H1 (cell line): Measurements from ENCODE around the gene FOXI3. TPM values are rescaled to one million over a fixed set of nuclear protein-coding genes. Genes with fewer than 3 reads are reported as not detected.

Experiments
- CTCF ChIA-PET: fragments of 300-600 bp; sonication (Branson Sonifier 250); formaldehyde crosslinking; loops from one replicate; lab custom pipeline; 2021; ENCODE audit not compliant: partially characterized antibody; lab: Charles Lee
- POLR2A ChIA-PET: fragments of 300-600 bp; sonication (Branson Sonifier 250); formaldehyde crosslinking; loops from one replicate; lab custom pipeline; 2021; ENCODE audit warnings: inconsistent platforms; ENCODE audit not compliant: partially characterized antibody; lab: Charles Lee
- DNase-seq, 2 experiments: peaks; one replicate each; pipeline versions ENCODE4 v3.0.0 to v3.0.0-alpha.2; 2010 to 2022; ENCODE audit warnings: low spot score in 2 of 2, low read depth in 1 of 2, mixed read lengths in 1 of 2
- FAIRE-seq: peaks from 2 replicates; lab custom pipeline; 2011; peaks lifted over from hg19 to GRCh38; lab: Jason Lieb, UNC
- H2AFZ ChIP-seq: 2 replicates; pipeline ENCODE4 v1.8.1; 2012; ENCODE audit warnings: low read length, inconsistent platforms
- H2AK5ac ChIP-seq: 2 replicates; pipeline ENCODE4 v1.6.1; 2013; ENCODE audit warnings: low read depth, low read length
- H2BK120ac ChIP-seq: replicated peaks from 2 replicates; pipeline ENCODE3; 2013; ENCODE audit warnings: low read depth, low read length, inconsistent platforms
- H2BK12ac ChIP-seq: 2 replicates; pipeline ENCODE4 v1.6.1; 2013; ENCODE audit warnings: low read depth, low read length
- H2BK15ac ChIP-seq: 2 replicates; pipeline ENCODE4 v1.6.1; 2013; ENCODE audit warnings: low read length
- H2BK20ac ChIP-seq: 2 replicates; pipeline ENCODE4 v1.6.1; 2013; ENCODE audit warnings: low read length
- H2BK5ac ChIP-seq: 2 replicates; pipeline ENCODE4 v1.6.1; 2013; ENCODE audit warnings: low read depth, low read length
- H3K14ac ChIP-seq: 2 replicates; pipeline ENCODE4 v1.6.1; 2013; ENCODE audit warnings: inconsistent platforms; ENCODE audit not compliant: insufficient read length
- H3K18ac ChIP-seq: 2 replicates; pipeline ENCODE4 v1.6.1; 2013; ENCODE audit warnings: low read length; ENCODE audit errors: extremely low read depth
- H3K23ac ChIP-seq: 2 replicates; pipeline ENCODE4 v1.6.1; 2013; ENCODE audit warnings: inconsistent platforms; ENCODE audit not compliant: insufficient read length
- H3K23me2 ChIP-seq: 2 replicates; pipeline ENCODE4 v1.6.1; 2013; ENCODE audit warnings: low read depth, low read length
- H3K27ac ChIP-seq: 2 replicates; pipeline ENCODE4 v1.6.1; 2011; ENCODE audit warnings: low read depth, low read length, inconsistent platforms
- H3K27me3 ChIP-seq, 4 experiments: replicated peaks in 1 of 4; 1 replicate in 1 of 4; 2 replicates in 3 of 4; pipeline versions ENCODE4 v1.6.1 to v1.8.1; 2011 to 2013; ENCODE audit warnings: low read length in 3 of 4, mild to moderate bottlenecking in 3 of 4, inconsistent platforms in 2 of 4, mixed read lengths in 2 of 4, moderate library complexity in 1 of 4; ENCODE audit not compliant: control insufficient read depth in 3 of 4, insufficient read depth in 3 of 4; ENCODE audit errors: extremely low read depth in 1 of 4
- H3K36me3 ChIP-seq, 4 experiments: 2 replicates each; pipeline versions ENCODE4 v1.6.1 to v1.8.1; 2011 to 2013; ENCODE audit warnings: mild to moderate bottlenecking in 4 of 4, low read length in 3 of 4, moderate library complexity in 2 of 4, control low read depth in 1 of 4, inconsistent platforms in 1 of 4; ENCODE audit not compliant: insufficient read depth in 4 of 4, control insufficient read depth in 2 of 4
- H3K4ac ChIP-seq: replicated peaks from 2 replicates; pipeline ENCODE3; 2013; ENCODE audit warnings: low read length, low read depth, mixed read lengths, inconsistent platforms; ENCODE audit not compliant: insufficient read length
- H3K4me1 ChIP-seq, 4 experiments: replicated peaks in 1 of 4; 1 replicate in 1 of 4; 2 replicates in 3 of 4; pipeline versions ENCODE4 v1.6.1 to v1.8.1; 2011 to 2013; ENCODE audit warnings: low read length in 3 of 4, inconsistent platforms in 2 of 4, mixed read lengths in 1 of 4; ENCODE audit not compliant: insufficient read depth in 4 of 4, control insufficient read depth in 3 of 4
- H3K4me2 ChIP-seq, 2 experiments: 2 replicates each; pipeline versions ENCODE4 v1.6.1 to v1.8.1; 2011 to 2013; ENCODE audit warnings: low read depth in 2 of 2, low read length in 2 of 2, control low read depth in 1 of 2, inconsistent platforms in 1 of 2, mild to moderate bottlenecking in 1 of 2; ENCODE audit not compliant: insufficient read depth in 1 of 2
- H3K4me3 ChIP-seq, 4 experiments: fragments of 200-600, 300-600 bp in 1 of 4; sonication (generic), shearing (Covaris generic), sonication (Bioruptor Twin) in 1 of 4; 2 replicates each; pipeline versions ENCODE4 v1.5.1 to v1.8.1; 2011 to 2016; ENCODE audit warnings: low read length in 4 of 4, low read depth in 3 of 4, control low read depth in 2 of 4, inconsistent platforms in 2 of 4, mild to moderate bottlenecking in 2 of 4, mixed read lengths in 1 of 4, moderate library complexity in 1 of 4; ENCODE audit not compliant: insufficient read depth in 2 of 4; ENCODE audit errors: extremely low read depth in 1 of 4
- H3K56ac ChIP-seq: replicated peaks from 2 replicates; pipeline ENCODE3; 2013; ENCODE audit warnings: low read depth, mild to moderate bottlenecking, mixed read lengths, low read length, inconsistent platforms; ENCODE audit not compliant: insufficient read length
- H3K79me1 ChIP-seq: 2 replicates; pipeline ENCODE4 v1.6.1; 2013; ENCODE audit warnings: low read depth, low read length, control low read depth
- H3K79me2 ChIP-seq, 2 experiments: 2 replicates each; pipeline versions ENCODE4 v1.6.1 to v1.8.1; 2012 to 2013; ENCODE audit warnings: low read length in 2 of 2, mild to moderate bottlenecking in 2 of 2, inconsistent platforms in 1 of 2; ENCODE audit not compliant: insufficient read depth in 2 of 2, control insufficient read depth in 1 of 2
- H3K9ac ChIP-seq, 4 experiments: replicated peaks in 1 of 4; 1 replicate in 1 of 4; 2 replicates in 3 of 4; pipeline versions ENCODE4 v1.6.1 to v1.8.1; 2011 to 2013; ENCODE audit warnings: low read depth in 3 of 4, low read length in 3 of 4, control low read depth in 2 of 4, mild to moderate bottlenecking in 2 of 4, moderate library complexity in 2 of 4, inconsistent platforms in 1 of 4; ENCODE audit errors: extremely low read depth in 1 of 4
- H3K9me3 ChIP-seq, 2 experiments: 2 replicates each; pipeline versions ENCODE4 v1.6.1 to v1.8.1; 2012 to 2013; ENCODE audit warnings: mild to moderate bottlenecking in 2 of 2, moderate library complexity in 2 of 2, control low read depth in 1 of 2, inconsistent platforms in 1 of 2, low read depth in 1 of 2, low read length in 1 of 2, mixed read lengths in 1 of 2; ENCODE audit not compliant: insufficient read depth in 2 of 2
- H4K20me1 ChIP-seq, 2 experiments: replicated peaks in 1 of 2; 2 replicates each; pipeline versions ENCODE3 to v1.8.1; 2011 to 2013; ENCODE audit warnings: inconsistent platforms in 2 of 2, low read length in 2 of 2, mild to moderate bottlenecking in 1 of 2; ENCODE audit not compliant: insufficient read depth in 2 of 2, control insufficient read depth in 1 of 2
- H4K5ac ChIP-seq: 2 replicates; pipeline ENCODE4 v1.6.1; 2013; ENCODE audit warnings: low read length, low read depth, mixed read lengths, inconsistent platforms; ENCODE audit not compliant: insufficient read length
- H4K8ac ChIP-seq: 2 replicates; pipeline ENCODE4 v1.8.0; 2013; ENCODE audit warnings: mild to moderate bottlenecking, moderate library complexity, low read length, inconsistent platforms; ENCODE audit not compliant: insufficient read depth; ENCODE audit errors: extremely low read depth
- H4K91ac ChIP-seq: replicated peaks from 2 replicates; pipeline ENCODE3; 2013; ENCODE audit warnings: low read length, mixed read lengths, inconsistent platforms; ENCODE audit not compliant: insufficient read length
- GTF2F1 ChIP-seq: IDR thresholded peaks from 2 replicates; pipeline ENCODE4 v1.6.1; 2012; ENCODE audit warnings: low read depth, low read length, improper control_type of control experiment, borderline replicate concordance
- KDM4A ChIP-seq: IDR thresholded peaks from one replicate; pipeline ENCODE4 v1.7.1; 2012; ENCODE audit warnings: low read depth, mild to moderate bottlenecking, moderate library complexity, low read length, inconsistent platforms; ENCODE audit not compliant: severe bottlenecking
- PHF8 ChIP-seq: fragments of 200-600 bp; sonication (generic); conservative IDR thresholded peaks from 2 replicates; pipeline ENCODE4 v1.7.1; 2012; ENCODE audit warnings: low read depth, mild to moderate bottlenecking, inconsistent platforms, low read length, moderate library complexity
- POLR2A ChIP-seq, 2 experiments: IDR thresholded peaks; 1 replicate in 1 of 2; 2 replicates in 1 of 2; pipeline ENCODE4 v1.6.1; 2011; ENCODE audit warnings: low read depth in 2 of 2, low read length in 2 of 2, mild to moderate bottlenecking in 2 of 2; ENCODE audit errors: control extremely low read depth in 1 of 2
- SUZ12 ChIP-seq: fragments of 200-600 bp; sonication (generic); IDR thresholded peaks from 2 replicates; pipeline ENCODE4 v1.6.1; 2012; ENCODE audit warnings: mild to moderate bottlenecking, inconsistent platforms, low read length, moderate library complexity, mixed read lengths
- TAF1 ChIP-seq: IDR thresholded peaks from 2 replicates; pipeline ENCODE4 v1.6.1; 2011; ENCODE audit warnings: mild to moderate bottlenecking, low read depth, low read length
- TBP ChIP-seq: IDR thresholded peaks from 2 replicates; pipeline ENCODE4 v1.6.1; 2011; ENCODE audit warnings: low read depth, low read length, improper control_type of control experiment
- WGBS, 2 experiments: shearing (Covaris generic) in 1 of 2; methylation state at CpG; one replicate each; pipeline versions ENCODE4 v1.1.6 to v1.1.7; 2013 to 2015; ENCODE audit warnings: low lambda C conversion rate in 2 of 2, mixed read lengths in 2 of 2, inconsistent platforms in 1 of 2, low coverage in 1 of 2, missing lambda C conversion rate in 1 of 2; ENCODE audit not compliant: insufficient replicate concordance in 2 of 2, insufficient coverage in 1 of 2, insufficient read length in 1 of 2; ENCODE audit errors: extremely low coverage in 1 of 2, missing lambda C conversion rate in 1 of 2; 5-methylcytosine and 5-hydroxymethylcytosine counted together
- long read RNA-seq, 2 experiments: library from RNA in 1 of 2; library from capped mRNA in 1 of 2; stranded (forward); transcript quantifications; one replicate each; pipeline ENCODE4 v2.0.0, GENCODE V29; 2021; ENCODE audit warnings: inconsistent platforms in 1 of 2
- polyA minus RNA-seq, 3 experiments: library from RNA; depleted of rRNA, polyadenylated mRNA; stranded (reverse); fragments of >200 nt; gene quantifications; 1 replicate in 2 of 3; 2 replicates in 1 of 3; pipeline ENCODE4 v1.2.3, GENCODE V29; 2011
- polyA plus RNA-seq, 7 experiments: library from polyadenylated mRNA; depleted of rRNA in 3 of 7; stranded (reverse) in 5 of 7; unstranded in 2 of 7; fragments of >200 nt in 5 of 7; fragments of 200-250 nt in 2 of 7; gene quantifications; 1 replicate in 5 of 7; 2 replicates in 1 of 7; 4 replicates in 1 of 7; pipeline versions ENCODE4 v1.2.1 to v1.2.3, GENCODE V29; 2011 to 2013; ENCODE audit warnings: missing spikeins in 2 of 7, mixed read lengths in 2 of 7
- total RNA-seq: library from RNA; stranded (reverse); fragmentation: NEBNext Ultra II Directional; extraction: Animal tissue kit (Norgen Biotek cat#: 25700); gene quantifications from 2 replicates; pipeline ENCODE4 v1.2.1, GENCODE V29; 2021
- TF ChIP-seq, protein P1 (sequence below), 3 experiments: IDR thresholded peaks; 1 replicate in 2 of 3; 2 replicates in 1 of 3; pipeline versions ENCODE4 v1.5.1 to v1.6.1; 2011; ENCODE audit warnings: low read length in 3 of 3, mild to moderate bottlenecking in 3 of 3, inconsistent platforms in 2 of 3, low read depth in 1 of 3, moderate library complexity in 1 of 3; ENCODE audit not compliant: insufficient read depth in 1 of 3; ENCODE audit errors: control extremely low read depth in 1 of 3

FOXI3 gene
- 15.9 and 17.1 TPM in 2 replicates for total RNA-seq
- 6.8 and 9.8 TPM in 2 replicates for polyA plus RNA-seq (2011; rRNA removed)
- 6.3 TPM for polyA plus RNA-seq (2011; cell fraction: cytosol; rRNA removed)
- polyA plus RNA-seq (2011; cell fraction: nucleus; rRNA removed) = 5.4 TPM
- 9.7 to 12.7 TPM (median 12.4 TPM) in 4 replicates for polyA plus RNA-seq (2012, experiment 1 of 2)
- polyA plus RNA-seq (2012, experiment 2 of 2) = 11.5 TPM
- polyA plus RNA-seq (2013, experiment 1 of 2) = 2.0 TPM
- 2.2 TPM for polyA plus RNA-seq (2013, experiment 2 of 2)
- 8.4 and 9.1 TPM in 2 replicates for polyA minus RNA-seq (2011; rRNA and poly(A)+ RNA removed)
- polyA minus RNA-seq (2011; cell fraction: cytosol; rRNA and poly(A)+ RNA removed) = 14.8 TPM
- 10.7 TPM for polyA minus RNA-seq (2011; cell fraction: nucleus; rRNA and poly(A)+ RNA removed)
- long read RNA-seq, experiment 1, partial matches to known transcripts = 0 of 4 reads
- long read RNA-seq, experiment 1, other reads (novel, unspliced or antisense) = 2 of 4 reads
- long read RNA-seq, experiment 2 = 0 reads

DNA sequence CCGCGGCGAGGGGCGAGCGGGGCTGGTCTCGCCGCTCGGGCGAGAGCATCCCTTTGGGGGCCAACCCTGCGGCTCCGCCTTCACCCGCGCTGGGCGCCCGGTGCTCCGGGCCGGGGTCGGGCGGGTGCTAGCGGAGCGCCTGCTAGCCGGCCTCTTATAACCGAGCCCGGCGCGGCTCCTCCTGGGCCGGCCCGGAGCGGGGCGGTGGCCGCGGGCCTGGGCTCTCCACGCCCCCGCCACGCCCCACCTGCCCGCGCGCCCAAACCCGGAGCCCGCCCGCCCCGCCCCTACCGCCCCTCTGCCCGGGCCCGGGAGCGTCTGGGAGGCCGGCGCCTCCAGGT, at the start of gene FOXI3:
Gene FOXI3, minus strand, starts transcription at position 129 of the 341 bp plus-strand sequence. CDS start 158 bp downstream, outside the sequence.
- no peak for DNase-seq
- H4K20me1 ChIP-seq = peaks cover 0 to 5% of the 10 kb centered on the region in 2 experiments
- no peak within 1 kb of the TSS for H2BK5ac ChIP-seq
- peaks cover 0 to 22% (median 2%) of the 10 kb centered on the region in 4 experiments; a peak in 4 of 8 replicates for H3K36me3 ChIP-seq
- POLR2A ChIA-PET = no interaction called here
- H2BK120ac ChIP-seq = no peak within 1 kb of the TSS
- no peaks in the 10 kb centered on the region for H3K9me3 ChIP-seq
- no peak within 1 kb of the TSS for H3K56ac ChIP-seq
- peak within 1 kb of the TSS; percentile 33 for H2AFZ ChIP-seq
- WGBS, 2 experiments = 0% methylated on average over 2 of the region's 48 CpGs; no CpG with 5 or more reads in 1 of the 2 experiments
- peaks cover 0 to 31% of the 10 kb centered on the region in 2 experiments; a peak in 3 of 4 replicates for H3K79me2 ChIP-seq
- no peak within 1 kb of the TSS for H3K23ac ChIP-seq
- 0 out of 2 replicates have a peak within 1 kb of the TSS, but pooled peaks have one; percentile 57 for H4K8ac ChIP-seq
- H3K14ac ChIP-seq = no peak within 1 kb of the TSS
- peaks cover 0 to 4% (median 2%) of the 10 kb centered on the region in 4 experiments; a peak in 4 of 7 replicates for H3K4me1 ChIP-seq
- H3K9ac ChIP-seq = peak within 1 kb of the TSS in 3 of 4 experiments; percentile 28 to 61 (median 43); a peak in 6 of 7 replicates
- H3K23me2 ChIP-seq = peaks cover 15% of the 10 kb centered on the region
- no peak within 1 kb of the TSS for H2AK5ac ChIP-seq
- peak within 1 kb of the TSS; percentile 51 for H4K5ac ChIP-seq
- CTCF ChIA-PET = interaction anchor here (1.1 to 1.7 kb wide), 2 partner anchors 24 to 262 kb away, joined by 4 to 9 read pairs; no protein-coding TSS in a partner anchor
- peak within 1 kb of the TSS; percentile 65 to 96 (median 77) for H3K4me3 ChIP-seq
- peak within 1 kb of the TSS; percentile 62 for H3K18ac ChIP-seq
- no peak within 1 kb of the TSS for H3K27ac ChIP-seq
- H3K4ac ChIP-seq = no peak within 1 kb of the TSS
- 0 out of 2 replicates have a peak within 1 kb of the TSS, but pooled peaks have one; percentile 29 for H2BK15ac ChIP-seq
- H4K91ac ChIP-seq = no peak within 1 kb of the TSS
- no peak for FAIRE-seq
- H3K27me3 ChIP-seq = peaks cover 0 to 21% (median 9%) of the 10 kb centered on the region in 4 experiments; a peak in 6 of 7 replicates
- H3K79me1 ChIP-seq = no peaks in the 10 kb centered on the region
- peak within 1 kb of the TSS; percentile 89 to 95 for H3K4me2 ChIP-seq
- peak within 1 kb of the TSS; percentile 6; the same call in 1 of the 2 replicates for H2BK20ac ChIP-seq
- no peak within 1 kb of the TSS for H2BK12ac ChIP-seq
- TF ChIP-seq, protein P1, sequence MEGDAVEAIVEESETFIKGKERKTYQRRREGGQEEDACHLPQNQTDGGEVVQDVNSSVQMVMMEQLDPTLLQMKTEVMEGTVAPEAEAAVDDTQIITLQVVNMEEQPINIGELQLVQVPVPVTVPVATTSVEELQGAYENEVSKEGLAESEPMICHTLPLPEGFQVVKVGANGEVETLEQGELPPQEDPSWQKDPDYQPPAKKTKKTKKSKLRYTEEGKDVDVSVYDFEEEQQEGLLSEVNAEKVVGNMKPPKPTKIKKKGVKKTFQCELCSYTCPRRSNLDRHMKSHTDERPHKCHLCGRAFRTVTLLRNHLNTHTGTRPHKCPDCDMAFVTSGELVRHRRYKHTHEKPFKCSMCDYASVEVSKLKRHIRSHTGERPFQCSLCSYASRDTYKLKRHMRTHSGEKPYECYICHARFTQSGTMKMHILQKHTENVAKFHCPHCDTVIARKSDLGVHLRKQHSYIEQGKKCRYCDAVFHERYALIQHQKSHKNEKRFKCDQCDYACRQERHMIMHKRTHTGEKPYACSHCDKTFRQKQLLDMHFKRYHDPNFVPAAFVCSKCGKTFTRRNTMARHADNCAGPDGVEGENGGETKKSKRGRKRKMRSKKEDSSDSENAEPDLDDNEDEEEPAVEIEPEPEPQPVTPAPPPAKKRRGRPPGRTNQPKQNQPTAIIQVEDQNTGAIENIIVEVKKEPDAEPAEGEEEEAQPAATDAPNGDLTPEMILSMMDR (IDR thresholded peaks at IDR 0.05; ENCODE audit: control extremely low read depth in 1 of 3, insufficient read depth in 1 of 3, low read depth in 1 of 3, low read length in 3 of 3) = no peak
- TF ChIP-seq TBP (peak; percentile 46; the same call in 1 of the 2 replicates), TAF1 (peak; percentile 52), GTF2F1 (no peak), SUZ12 (0 out of 2 replicates have a peak, but pooled peaks have one; percentile 36), POLR2A (IDR thresholded peaks at IDR 0.05; ENCODE audit: control extremely low read depth in 1 of 2, low read depth in 2 of 2, low read length in 2 of 2) (peak; percentile 37 to 41), PHF8 (no peak; the same call in 1 of the 2 replicates), KDM4A (peak; percentile 24)
